IMR-90 (cell line): ENCODE measurements around the gene ITK. TPM values are rescaled to one million over a fixed set of nuclear protein-coding genes. Genes with fewer than 3 reads are reported as not detected.

Experiments
- polyA plus RNA-seq, 3 experiments: library from polyadenylated mRNA; depleted of rRNA; stranded (reverse); fragments of >200 nt; gene quantifications; 2 replicates each; pipeline ENCODE4 v1.2.3, GENCODE V29; 2012; ENCODE audit warnings: low replicate concordance in 1 of 3
- total RNA-seq: library from RNA; depleted of rRNA; stranded (reverse); fragments of >200 nt; gene quantifications from 2 replicates; pipeline ENCODE4 v1.2.3, GENCODE V29; 2012
- TF ChIP-seq, protein P1 (sequence below): conservative IDR thresholded peaks from 2 replicates; pipeline ENCODE4 v1.5.1; 2012; ENCODE audit warnings: mild to moderate bottlenecking, low read depth, low read length, improper control_type of control experiment

ITK gene
- total and polyA plus RNA-seq, 2 of the 4 experiments (the other 2 are of a cell fraction): not detected

- TF ChIP-seq, protein P1, sequence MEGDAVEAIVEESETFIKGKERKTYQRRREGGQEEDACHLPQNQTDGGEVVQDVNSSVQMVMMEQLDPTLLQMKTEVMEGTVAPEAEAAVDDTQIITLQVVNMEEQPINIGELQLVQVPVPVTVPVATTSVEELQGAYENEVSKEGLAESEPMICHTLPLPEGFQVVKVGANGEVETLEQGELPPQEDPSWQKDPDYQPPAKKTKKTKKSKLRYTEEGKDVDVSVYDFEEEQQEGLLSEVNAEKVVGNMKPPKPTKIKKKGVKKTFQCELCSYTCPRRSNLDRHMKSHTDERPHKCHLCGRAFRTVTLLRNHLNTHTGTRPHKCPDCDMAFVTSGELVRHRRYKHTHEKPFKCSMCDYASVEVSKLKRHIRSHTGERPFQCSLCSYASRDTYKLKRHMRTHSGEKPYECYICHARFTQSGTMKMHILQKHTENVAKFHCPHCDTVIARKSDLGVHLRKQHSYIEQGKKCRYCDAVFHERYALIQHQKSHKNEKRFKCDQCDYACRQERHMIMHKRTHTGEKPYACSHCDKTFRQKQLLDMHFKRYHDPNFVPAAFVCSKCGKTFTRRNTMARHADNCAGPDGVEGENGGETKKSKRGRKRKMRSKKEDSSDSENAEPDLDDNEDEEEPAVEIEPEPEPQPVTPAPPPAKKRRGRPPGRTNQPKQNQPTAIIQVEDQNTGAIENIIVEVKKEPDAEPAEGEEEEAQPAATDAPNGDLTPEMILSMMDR: no peak
Observed at GRCh38 chr5:157143127-157143971, 37.3 kb upstream of the ITK start (continued).
